Prostate gland (tissue), 2 donors: ENCODE measurements around the gene MN1. TPM values are rescaled to one million over a fixed set of nuclear protein-coding genes. Genes with fewer than 3 reads are reported as not detected.

Experiments used
- DNase-seq: peaks from one replicate; pipeline ENCODE4 v3.0.0-alpha.2; 2019; ENCODE audit warnings: low spot score
- H3K27ac ChIP-seq, 2 donors: fragments of 200-600 bp; sonication (generic); 2 replicates each; pipeline ENCODE4 v1.5.1; 2017 to 2019
- H3K27me3 ChIP-seq: fragments of 200-600 bp; sonication (generic); replicated peaks from 2 replicates; pipeline ENCODE4 v1.5.1; 2019; ENCODE audit not compliant: insufficient read depth
- H3K36me3 ChIP-seq, 2 donors: fragments of 200-600 bp; sonication (generic); 1 replicate in 1 of 2; 2 replicates in 1 of 2; pipeline versions ENCODE4 v1.5.1 to v1.8.1; 2017 to 2019
- H3K4me1 ChIP-seq: fragments of 200-600 bp; sonication (generic); replicated peaks from 2 replicates; pipeline ENCODE4 v1.5.1; 2019
- H3K4me3 ChIP-seq, 2 donors: fragments of 200-600 bp; sonication (generic); 2 replicates each; pipeline ENCODE4 v1.5.1; 2017 to 2019
- H3K9me3 ChIP-seq: fragments of 200-600 bp; sonication (generic); 2 replicates; pipeline ENCODE4 v1.5.1; 2017
- POLR2A ChIP-seq: fragments of 450-650 bp; IDR thresholded peaks from one replicate; pipeline ENCODE4 v1.6.1; 2016; ENCODE audit warnings: antibody characterized with exemption, mild to moderate bottlenecking
- POLR2AphosphoS5 ChIP-seq: sonication (generic); formaldehyde crosslinking; IDR thresholded peaks from one replicate; pipeline ENCODE4 v1.6.1; 2017; ENCODE audit warnings: antibody characterized with exemption
- WGBS: methylation state at CpG from one replicate; pipeline ENCODE4 v1.1.5; 2018; 5-methylcytosine and 5-hydroxymethylcytosine counted together
- intact Hi-C: fragments of 100-400 bp; cut with DNase I; formaldehyde crosslinking; loops from one replicate; pipeline ENCODE4 v1.14.2; 2022
- total RNA-seq, 2 donors: library from RNA; depleted of rRNA; stranded (reverse); fragments of >200 nt; gene quantifications; one replicate each; pipeline ENCODE4 v1.1.0, GENCODE V29; 2016
- TF ChIP-seq, protein P1 (sequence below), 4 experiments: fragments of 200-600 bp in 2 of 4; fragments of 450-650 bp in 2 of 4; sonication (generic) in 2 of 4; IDR thresholded peaks; 1 replicate in 3 of 4; 2 replicates in 1 of 4; pipeline ENCODE4 v1.5.1; 2016 to 2019; ENCODE audit warnings: antibody characterized with exemption in 4 of 4, mild to moderate bottlenecking in 2 of 4, moderate library complexity in 2 of 4

Gene MN1
- total RNA-seq, 2 donors from 2014 or later: 5.5 to 5.8 TPM

DNA sequence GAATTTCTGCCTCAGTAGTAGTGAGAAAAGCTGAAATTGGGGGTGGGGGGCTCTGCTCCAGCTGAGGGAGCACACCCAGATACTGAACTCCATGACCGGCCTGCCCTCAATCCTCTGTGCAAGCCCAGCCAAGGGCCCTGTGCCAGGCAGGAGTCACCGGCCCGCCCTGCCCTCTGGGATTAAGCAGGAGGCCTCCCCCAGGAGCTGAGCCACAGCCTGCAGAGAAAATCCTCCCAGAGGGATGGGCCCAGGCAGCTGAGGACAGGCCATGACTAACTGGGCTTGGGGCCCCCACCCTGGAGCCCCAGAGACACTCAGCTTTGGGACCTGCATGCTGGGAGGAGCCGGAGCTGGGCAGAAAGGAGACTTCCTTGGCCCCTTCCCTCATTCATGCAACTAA, 48.8 kb downstream of the MN1 start:
- 64% methylated on average over 4 of the region's 4 CpGs for WGBS
- DNase-seq: no peak
- no peak overlapping the region for H3K27ac ChIP-seq

DNA sequence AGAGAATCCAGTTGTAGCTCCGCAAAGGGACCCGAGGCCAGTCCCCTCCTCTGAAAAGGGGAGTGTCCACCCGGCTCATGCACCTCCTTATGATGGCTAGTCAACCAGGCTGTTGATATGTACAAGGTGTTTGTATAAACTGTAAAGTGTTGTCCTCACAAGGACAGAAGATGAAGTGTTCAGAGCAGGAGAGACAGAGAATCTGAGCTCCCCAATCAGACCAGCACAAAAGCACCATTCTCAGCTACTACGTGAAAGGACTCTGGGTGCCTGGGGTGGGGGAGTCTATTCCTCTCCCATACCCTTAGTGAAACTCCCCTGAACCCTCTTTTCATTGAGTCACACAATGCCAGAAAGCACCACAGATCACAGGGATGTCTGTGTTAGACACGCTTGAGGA, 49.4 kb downstream of the MN1 start:
- DNase-seq: no peak
- intact Hi-C loops: no loop called here

More for the DNA sequence above, 48.8 kb downstream of the MN1 start:
- intact Hi-C loops: no loop called here
- Histone ChIP-seq H3K9me3 (no peaks in the 10 kb centered on the region), H3K4me3 (no peak overlapping the region), H3K4me1 (no peaks in the 10 kb centered on the region), H3K27me3 (no peaks in the 10 kb centered on the region), H3K36me3 (no peaks in the 10 kb centered on the region)
- TF ChIP-seq POLR2A: no peak
- TF ChIP-seq, protein P1, sequence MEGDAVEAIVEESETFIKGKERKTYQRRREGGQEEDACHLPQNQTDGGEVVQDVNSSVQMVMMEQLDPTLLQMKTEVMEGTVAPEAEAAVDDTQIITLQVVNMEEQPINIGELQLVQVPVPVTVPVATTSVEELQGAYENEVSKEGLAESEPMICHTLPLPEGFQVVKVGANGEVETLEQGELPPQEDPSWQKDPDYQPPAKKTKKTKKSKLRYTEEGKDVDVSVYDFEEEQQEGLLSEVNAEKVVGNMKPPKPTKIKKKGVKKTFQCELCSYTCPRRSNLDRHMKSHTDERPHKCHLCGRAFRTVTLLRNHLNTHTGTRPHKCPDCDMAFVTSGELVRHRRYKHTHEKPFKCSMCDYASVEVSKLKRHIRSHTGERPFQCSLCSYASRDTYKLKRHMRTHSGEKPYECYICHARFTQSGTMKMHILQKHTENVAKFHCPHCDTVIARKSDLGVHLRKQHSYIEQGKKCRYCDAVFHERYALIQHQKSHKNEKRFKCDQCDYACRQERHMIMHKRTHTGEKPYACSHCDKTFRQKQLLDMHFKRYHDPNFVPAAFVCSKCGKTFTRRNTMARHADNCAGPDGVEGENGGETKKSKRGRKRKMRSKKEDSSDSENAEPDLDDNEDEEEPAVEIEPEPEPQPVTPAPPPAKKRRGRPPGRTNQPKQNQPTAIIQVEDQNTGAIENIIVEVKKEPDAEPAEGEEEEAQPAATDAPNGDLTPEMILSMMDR (IDR thresholded peaks at IDR 0.05): no peak
- no peak for TF ChIP-seq POLR2AphosphoS5

GRCh38 chr22:27751277-27752070, 50.1 kb downstream of the MN1 start:
- DNase-seq: no peak
- Histone ChIP-seq H3K9me3 (no peaks in the 10 kb centered on the region), H3K4me1 (no peaks in the 10 kb centered on the region), H3K4me3 (no peak overlapping the region), H3K27ac (peak overlapping the region in 1 of 2 donors; percentile 56), H3K36me3 (no peaks in the 10 kb centered on the region), H3K27me3 (no peaks in the 10 kb centered on the region)
- intact Hi-C loops: no loop called here
- WGBS: 94% methylated on average over 9 of the region's 9 CpGs
- TF ChIP-seq, protein P1 (IDR thresholded peaks at IDR 0.05): no peak
- TF ChIP-seq POLR2A (no peak), POLR2AphosphoS5 (no peak)

More for the DNA sequence above, 49.4 kb downstream of the MN1 start:
- no peak for TF ChIP-seq POLR2A
- TF ChIP-seq, protein P1 (IDR thresholded peaks at IDR 0.05): no peak
- no peak for TF ChIP-seq POLR2AphosphoS5
- no peaks in the 10 kb centered on the region for H3K27me3 ChIP-seq
- no peak overlapping the region for H3K27ac ChIP-seq
- H3K4me1 ChIP-seq: no peaks in the 10 kb centered on the region
- no peaks in the 10 kb centered on the region for H3K9me3 ChIP-seq
- H3K4me3 ChIP-seq: no peak overlapping the region
- WGBS: 81% methylated on average over 5 of the region's 5 CpGs
- H3K36me3 ChIP-seq: no peaks in the 10 kb centered on the region

- Histone ChIP-seq H3K4me3 (no peak overlapping the region), H3K36me3 (no peaks in the 10 kb centered on the region), H3K27me3 (no peaks in the 10 kb centered on the region), H3K27ac (peak overlapping the region in 1 of 2 donors; percentile 56), H3K9me3 (no peaks in the 10 kb centered on the region), H3K4me1 (no peaks in the 10 kb centered on the region)
- no peak for TF ChIP-seq POLR2AphosphoS5
- TF ChIP-seq, protein P1 (IDR thresholded peaks at IDR 0.05): no peak
- no peak for TF ChIP-seq POLR2A
- 73% methylated on average over 13 of the region's 13 CpGs for WGBS
- DNase-seq: no peak
- intact Hi-C loops: no loop called here
Observed at GRCh38 chr22:27750584-27751265, 50.8 kb downstream of the MN1 start.
